ENCODE results near the gene FHOD3. TPM values are rescaled to one million over a fixed set of nuclear protein-coding genes. Genes with fewer than 3 reads are reported as not detected.

The FHOD3 gene
- total and polyA plus RNA-seq, 2 of the 8 experiments (the other 6 are each of a cell fraction or from before 2014, with no cell fraction given), result 9.7 to 10.5 TPM

GRCh38 chr18:36818652-36819051 lies 521.1 kb downstream of the FHOD3 start (continued):
- TF ChIP-seq CHD7 (IDR thresholded peaks at IDR 0.05; ENCODE audit: insufficient replicate concordance, low read length) (no peak), SIRT6 (IDR thresholded peaks at IDR 0.05; ENCODE audit: low read length) (no peak), NRF1 (IDR thresholded peaks at IDR 0.05; ENCODE audit: low read depth, low read length) (no peak), SUZ12 (IDR thresholded peaks at IDR 0.05; ENCODE audit: low read length) (no peak), CTCF (IDR thresholded peaks at IDR 0.05; ENCODE audit: control extremely low read depth in 1 of 3, insufficient read depth in 1 of 3, low read depth in 1 of 3, low read length in 3 of 3) (no peak), POLR2A (IDR thresholded peaks at IDR 0.05; ENCODE audit: control extremely low read depth in 1 of 2, low read depth in 2 of 2, low read length in 2 of 2) (no peak), TCF12 (IDR thresholded peaks at IDR 0.05; ENCODE audit: low read depth, low read length) (no peak), CBX5 (IDR thresholded peaks at IDR 0.05; ENCODE audit: low read depth, low read length) (no peak), SRF (IDR thresholded peaks at IDR 0.05; ENCODE audit: low read depth, low read length) (no peak), BRCA1 (IDR thresholded peaks at IDR 0.05; ENCODE audit: low read depth, low read length) (no peak), ASH2L (IDR thresholded peaks at IDR 0.05; ENCODE audit: low read length) (no peak)
